Tibial artery (tissue), 4 donors: ENCODE results near the gene KCNS3.
"Not testable (repeated sequence)": the region's sequence is repeated elsewhere in the genome, so short reads cannot be mapped to it uniquely, and the experiment has no call there.

Experiments used
- DNase-seq, 2 donors: peaks; one replicate each; pipeline ENCODE4 v3.0.0-alpha.2; 2019
- H3K27ac ChIP-seq, 2 donors: fragments of 200-600 bp; sonication (generic) in 1 of 2; 1 replicate in 1 of 2; 2 replicates in 1 of 2; pipeline ENCODE4 v1.5.1; 2018 to 2019; ENCODE audit warnings: mild to moderate bottlenecking in 1 of 2
- H3K27me3 ChIP-seq, 2 donors: fragments of 200-600 bp; sonication (generic) in 1 of 2; one replicate each; pipeline versions ENCODE4 v1.5.1 to v1.6.0; 2016 to 2019
- H3K36me3 ChIP-seq, 3 donors: fragments of 200-600 bp; sonication (generic) in 2 of 3; one replicate each; pipeline ENCODE4 v1.5.1; 2016 to 2019; ENCODE audit warnings: mild to moderate bottlenecking in 2 of 3
- H3K4me1 ChIP-seq, 4 donors: fragments of 200-600 bp; sonication (generic) in 2 of 4; 1 replicate in 3 of 4; 2 replicates in 1 of 4; pipeline ENCODE4 v1.5.1; 2016 to 2019
- H3K4me3 ChIP-seq, 2 donors: fragments of 200-600 bp; sonication (generic) in 1 of 2; 1 replicate in 1 of 2; 2 replicates in 1 of 2; pipeline ENCODE4 v1.5.1; 2018 to 2019; ENCODE audit warnings: mild to moderate bottlenecking in 2 of 2
- H3K9me3 ChIP-seq, 3 donors: fragments of 200-600 bp; sonication (generic) in 1 of 3; one replicate each; pipeline ENCODE4 v1.5.1; 2016 to 2019
- intact Hi-C: fragments of 100-400 bp; cut with DNase I; formaldehyde crosslinking; loops from one replicate; pipeline ENCODE4 v1.15.0; 2023; ENCODE audit warnings: low total_unique reads
- TF ChIP-seq, protein P1 (sequence below), 2 experiments: fragments of 200-600 bp in 1 of 2; fragments of 450-650 bp in 1 of 2; IDR thresholded peaks; one replicate each; pipeline ENCODE4 v1.5.1; 2017 to 2019; ENCODE audit warnings: antibody characterized with exemption in 2 of 2, mild to moderate bottlenecking in 1 of 2, moderate library complexity in 1 of 2

The KCNS3 gene

DNA sequence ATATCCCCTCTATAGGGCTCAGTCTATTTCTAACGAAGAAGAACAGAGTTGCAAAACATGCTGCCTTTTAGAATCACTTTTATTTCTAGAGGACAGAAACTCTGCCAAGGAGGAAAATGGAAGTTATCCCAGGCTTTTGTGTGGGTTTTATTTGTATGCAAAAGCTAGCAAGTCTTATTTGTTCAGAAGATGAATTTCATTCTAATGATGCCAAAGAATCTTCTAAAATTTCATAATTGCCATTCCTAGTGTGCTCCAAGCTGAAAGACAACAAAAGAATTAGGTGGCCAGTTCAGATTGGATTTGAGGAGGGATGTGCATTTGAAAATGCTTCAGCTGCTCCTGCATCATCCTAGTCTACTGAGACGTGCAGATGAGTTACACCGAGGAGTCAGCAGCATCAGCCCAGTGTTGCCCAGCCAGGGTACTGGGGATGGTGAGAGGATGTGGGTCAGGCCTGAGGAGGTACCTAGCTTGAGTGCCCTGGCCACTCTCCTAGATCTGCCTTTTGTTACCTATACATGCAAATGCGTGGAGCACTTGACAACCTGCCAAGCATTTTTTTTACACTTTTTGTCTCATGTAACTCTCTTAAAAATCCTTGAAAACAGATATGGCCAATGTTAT lies 80.1 kb downstream of the KCNS3 start:
- no peaks in the 10 kb centered on the region for H3K36me3 ChIP-seq
- H3K4me3 ChIP-seq = no peak overlapping the region
- no peaks in the 10 kb centered on the region for H3K9me3 ChIP-seq
- intact Hi-C loops = no loop called here
- no peak for DNase-seq
- no peak overlapping the region for H3K27ac ChIP-seq
- TF ChIP-seq, protein P1, sequence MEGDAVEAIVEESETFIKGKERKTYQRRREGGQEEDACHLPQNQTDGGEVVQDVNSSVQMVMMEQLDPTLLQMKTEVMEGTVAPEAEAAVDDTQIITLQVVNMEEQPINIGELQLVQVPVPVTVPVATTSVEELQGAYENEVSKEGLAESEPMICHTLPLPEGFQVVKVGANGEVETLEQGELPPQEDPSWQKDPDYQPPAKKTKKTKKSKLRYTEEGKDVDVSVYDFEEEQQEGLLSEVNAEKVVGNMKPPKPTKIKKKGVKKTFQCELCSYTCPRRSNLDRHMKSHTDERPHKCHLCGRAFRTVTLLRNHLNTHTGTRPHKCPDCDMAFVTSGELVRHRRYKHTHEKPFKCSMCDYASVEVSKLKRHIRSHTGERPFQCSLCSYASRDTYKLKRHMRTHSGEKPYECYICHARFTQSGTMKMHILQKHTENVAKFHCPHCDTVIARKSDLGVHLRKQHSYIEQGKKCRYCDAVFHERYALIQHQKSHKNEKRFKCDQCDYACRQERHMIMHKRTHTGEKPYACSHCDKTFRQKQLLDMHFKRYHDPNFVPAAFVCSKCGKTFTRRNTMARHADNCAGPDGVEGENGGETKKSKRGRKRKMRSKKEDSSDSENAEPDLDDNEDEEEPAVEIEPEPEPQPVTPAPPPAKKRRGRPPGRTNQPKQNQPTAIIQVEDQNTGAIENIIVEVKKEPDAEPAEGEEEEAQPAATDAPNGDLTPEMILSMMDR (IDR thresholded peaks at IDR 0.05) = no peak
- H3K4me1 ChIP-seq = no peaks in the 10 kb centered on the region
- no peaks in the 10 kb centered on the region for H3K27me3 ChIP-seq

DNA sequence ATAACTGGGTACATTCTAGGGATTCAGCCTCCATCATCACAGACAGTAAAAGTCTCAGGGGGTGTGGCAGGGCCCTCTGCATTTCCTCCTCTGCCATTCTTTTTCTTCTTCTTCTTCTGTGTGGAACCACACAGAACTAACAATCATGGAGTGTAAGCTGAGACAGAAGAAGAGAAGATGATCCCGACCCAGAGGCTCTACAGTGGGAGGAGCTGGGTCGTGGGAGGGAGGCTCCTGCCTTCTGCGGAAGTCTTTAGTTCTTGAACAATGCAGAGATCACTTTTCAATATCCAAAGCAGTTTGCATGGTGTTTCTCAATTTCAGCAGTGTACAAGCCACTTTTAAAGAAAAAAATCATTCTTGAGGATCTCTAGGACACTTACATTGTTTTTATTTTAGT lies 80.9 kb downstream of the KCNS3 start:
- Histone ChIP-seq H3K4me3 (no peak overlapping the region), H3K27me3 (no peaks in the 10 kb centered on the region), H3K9me3 (no peaks in the 10 kb centered on the region), H3K36me3 (no peaks in the 10 kb centered on the region), H3K4me1 (no peaks in the 10 kb centered on the region), H3K27ac (no peak overlapping the region)
- no peak for DNase-seq
- intact Hi-C loops = no loop called here
- TF ChIP-seq, protein P1 (IDR thresholded peaks at IDR 0.05) = no peak

GRCh38 chr2:17959833-17960232 lies 81.4 kb downstream of the KCNS3 start:
- H3K4me3 ChIP-seq = no peak overlapping the region
- no peak for DNase-seq
- no peak overlapping the region for H3K27ac ChIP-seq
- intact Hi-C loops = no loop called here
- TF ChIP-seq, protein P1 (IDR thresholded peaks at IDR 0.05) = no peak
- H3K4me1 ChIP-seq = no peaks in the 10 kb centered on the region
- H3K27me3 ChIP-seq = no peaks in the 10 kb centered on the region
- no peaks in the 10 kb centered on the region for H3K36me3 ChIP-seq
- H3K9me3 ChIP-seq = no peaks in the 10 kb centered on the region

DNA sequence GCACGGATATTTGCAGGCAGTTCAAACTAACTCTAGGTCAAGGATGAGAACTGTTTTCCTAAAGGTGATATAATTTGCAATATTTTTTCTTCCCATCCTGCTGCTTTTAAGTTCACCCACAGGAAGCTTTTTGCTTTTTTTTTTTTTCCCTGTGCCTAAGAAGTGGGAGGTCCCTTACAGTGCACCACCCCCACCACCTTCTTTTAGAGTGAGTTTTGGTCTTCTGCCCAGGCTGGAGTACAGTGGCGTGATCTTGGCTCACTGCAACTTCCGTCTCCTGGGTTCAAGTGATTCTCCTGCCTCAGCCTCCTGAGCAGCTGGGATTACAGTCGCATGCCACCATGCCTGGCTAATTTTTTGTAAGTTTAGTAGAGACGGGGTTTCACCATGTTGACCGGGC lies 82.5 kb downstream of the KCNS3 start:
- intact Hi-C loops = no loop called here
- Histone ChIP-seq H3K27ac (no peak overlapping the region), H3K9me3 (no peaks in the 10 kb centered on the region), H3K4me1 (peaks cover 0 to 2% (median 0%) of the 10 kb centered on the region in 4 donors), H3K27me3 (no peaks in the 10 kb centered on the region), H3K4me3 (no peak overlapping the region), H3K36me3 (no peaks in the 10 kb centered on the region)
- TF ChIP-seq, protein P1 (IDR thresholded peaks at IDR 0.05) = no peak
- no peak for DNase-seq

DNA sequence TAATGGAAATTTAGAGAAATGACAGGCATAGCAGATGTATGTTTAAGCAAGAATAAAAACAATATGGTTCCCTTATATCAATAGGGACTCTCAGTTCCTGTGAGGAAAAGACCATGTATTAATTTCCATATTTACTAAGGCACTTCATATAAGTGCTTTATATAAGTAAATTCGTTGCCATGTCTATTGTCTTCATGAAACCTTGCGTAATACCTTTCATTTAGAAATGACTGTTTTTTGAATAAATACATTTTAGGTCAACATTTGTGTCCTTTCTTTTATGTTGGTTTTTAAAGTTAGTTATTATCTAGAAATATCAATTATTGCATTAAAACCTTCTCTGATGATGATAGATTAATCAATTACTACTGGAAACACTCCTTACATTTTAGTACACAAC lies 83.3 kb downstream of the KCNS3 start:
- H3K27me3 ChIP-seq = no peaks in the 10 kb centered on the region
- H3K27ac ChIP-seq = no peak overlapping the region
- TF ChIP-seq, protein P1 (IDR thresholded peaks at IDR 0.05) = no peak
- H3K4me1 ChIP-seq = peaks cover 0 to 11% (median 2%) of the 10 kb centered on the region in 4 donors
- H3K36me3 ChIP-seq = no peaks in the 10 kb centered on the region
- H3K9me3 ChIP-seq = no peaks in the 10 kb centered on the region
- intact Hi-C loops = no loop called here
- H3K4me3 ChIP-seq = no peak overlapping the region
- DNase-seq = no peak

DNA sequence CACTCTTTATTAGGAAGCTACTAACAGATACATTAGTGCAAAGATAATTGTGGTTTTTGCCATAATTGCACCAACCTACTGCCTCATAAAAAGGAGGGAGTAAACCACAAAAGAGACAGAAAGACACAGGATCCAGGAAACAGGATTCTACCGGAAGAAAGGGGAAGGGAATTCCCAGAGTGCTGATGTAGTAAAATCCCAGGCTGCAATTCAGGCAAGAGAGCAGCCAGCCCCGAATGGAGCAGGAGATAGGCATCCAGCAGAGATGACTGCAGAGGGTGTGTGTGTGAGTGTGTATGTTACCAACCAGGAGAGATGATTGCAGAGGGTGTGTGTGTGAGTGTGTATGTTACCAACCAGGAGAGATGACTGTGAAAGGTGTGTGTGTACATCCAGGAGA lies 84.4 kb downstream of the KCNS3 start:
- no peak overlapping the region for H3K4me3 ChIP-seq
- no peaks in the 10 kb centered on the region for H3K27me3 ChIP-seq
- intact Hi-C loops = no loop called here
- no peaks in the 10 kb centered on the region for H3K36me3 ChIP-seq
- H3K9me3 ChIP-seq = no peaks in the 10 kb centered on the region
- TF ChIP-seq, protein P1 (IDR thresholded peaks at IDR 0.05) = no peak
- no peak for DNase-seq
- no peak overlapping the region for H3K27ac ChIP-seq
- peaks cover 0 to 14% (median 3%) of the 10 kb centered on the region in 4 donors for H3K4me1 ChIP-seq

GRCh38 chr2:17963571-17963970 lies 85.1 kb downstream of the KCNS3 start:
- H3K4me3 ChIP-seq, DNase-seq, H3K36me3 ChIP-seq, intact Hi-C loops, H3K27ac ChIP-seq, H3K9me3 ChIP-seq, H3K27me3 ChIP-seq: not testable (repeated sequence)
- peaks cover 0 to 14% (median 3%) of the 10 kb centered on the region in 4 donors for H3K4me1 ChIP-seq
